Natural killer cell (primary cell): ENCODE measurements around the gene AGGF1. TPM values are rescaled to one million over a fixed set of nuclear protein-coding genes. Genes with fewer than 3 reads are reported as not detected.
"Not testable (repeated sequence)": the region's sequence is repeated elsewhere in the genome, so short reads cannot be mapped to it uniquely, and the experiment has no call there.

ENCODE experiments used
- ATAC-seq, 3 donors: fragments of 150-1000 bp in 2 of 3; fragments of 200-7000 bp in 1 of 3; cut with Tn5 transposase; 1 replicate in 1 of 3; 2 replicates in 2 of 3; pipeline ENCODE4 v1.10.0; 2021; ENCODE audit warnings: mild to moderate bottlenecking in 2 of 3, moderate library complexity in 2 of 3
- DNase-seq, 2 donors: peaks; one replicate each; pipeline versions ENCODE4 v3.0.0 to v3.0.0-alpha.2; 2013 to 2021; ENCODE audit warnings: mixed read lengths in 1 of 2
- H3K27ac ChIP-seq: one replicate; pipeline ENCODE4 v1.5.1; 2013; ENCODE audit warnings: mild to moderate bottlenecking, low read length
- H3K27me3 ChIP-seq: one replicate; pipeline ENCODE4 v1.6.1; 2013; ENCODE audit warnings: low read length; ENCODE audit not compliant: control insufficient read depth, insufficient read depth
- H3K36me3 ChIP-seq: one replicate; pipeline ENCODE4 v1.6.1; 2013; ENCODE audit warnings: low read length; ENCODE audit not compliant: control insufficient read depth, insufficient read depth
- H3K4me1 ChIP-seq: one replicate; pipeline ENCODE4 v1.6.1; 2013; ENCODE audit warnings: low read length; ENCODE audit not compliant: control insufficient read depth, insufficient read depth
- H3K4me3 ChIP-seq: one replicate; pipeline ENCODE4 v1.5.1; 2013; ENCODE audit warnings: low read length
- H3K9me3 ChIP-seq: one replicate; pipeline ENCODE4 v1.6.1; 2013; ENCODE audit warnings: low read length; ENCODE audit not compliant: control insufficient read depth, insufficient read depth
- H3K27ac Mint-ChIP-seq, 2 donors: one replicate each; pipeline ENCODE4 v1.8.0; 2022; ENCODE audit warnings: mild to moderate bottlenecking in 2 of 2, mixed read lengths in 2 of 2, moderate library complexity in 1 of 2
- H3K27me3 Mint-ChIP-seq, 2 donors: one replicate each; pipeline ENCODE4 v1.8.0; 2022; ENCODE audit warnings: low read depth in 2 of 2, mixed read lengths in 2 of 2
- H3K36me3 Mint-ChIP-seq: one replicate; pipeline ENCODE4 v1.8.0; 2022; ENCODE audit warnings: mixed read lengths
- H3K4me1 Mint-ChIP-seq, 2 donors: one replicate each; pipeline ENCODE4 v1.8.0; 2022; ENCODE audit warnings: mixed read lengths in 2 of 2
- H3K4me3 Mint-ChIP-seq: one replicate; pipeline ENCODE4 v1.8.0; 2022; ENCODE audit warnings: mild to moderate bottlenecking, moderate library complexity, mixed read lengths
- H3K9me3 Mint-ChIP-seq, 2 donors: one replicate each; pipeline ENCODE4 v1.8.0; 2022; ENCODE audit warnings: mixed read lengths in 2 of 2
- WGBS: methylation state at CpG from one replicate; pipeline ENCODE4 v1.1.7; 2013; ENCODE audit warnings: missing lambda C conversion rate; ENCODE audit not compliant: insufficient coverage; 5-methylcytosine and 5-hydroxymethylcytosine counted together
- intact Hi-C: fragments of 100-400 bp; cut with micrococcal nuclease; formaldehyde crosslinking; loops from one replicate; pipeline ENCODE4 v1.14.2; 2022
- total RNA-seq, 4 donors: library from RNA; stranded (reverse); fragments of 120-200 nt in 1 of 4; gene quantifications; one replicate each; pipeline versions ENCODE4 v1.2.3 to v1.2.4, GENCODE V29; 2013 to 2022
- TF ChIP-seq, protein P1 (sequence below): fragments of 200-600 bp; IDR thresholded peaks from one replicate; pipeline ENCODE4 v1.8.0; 2022; ENCODE audit warnings: antibody characterized with exemption

AGGF1 gene
- total RNA-seq, 3 donors from 2014 or later (not counting 1 experiment from before 2014, with no cell fraction given) = 13.0 to 22.6 (median 15.0) TPM

- Histone ChIP-seq H3K36me3 (no peaks in the 10 kb centered on the region), H3K4me3 (no peak overlapping the region), H3K27me3 (no peaks in the 10 kb centered on the region), H3K27ac (no peak overlapping the region), H3K9me3 (no peaks in the 10 kb centered on the region), H3K4me1 (no peaks in the 10 kb centered on the region)
- Mint-ChIP-seq H3K36me3 (no peaks in the 10 kb centered on the region), H3K27ac (no peak overlapping the region), H3K4me1 (no peaks in the 10 kb centered on the region), H3K27me3 (peaks cover 0 to 10% of the 10 kb centered on the region in 2 donors), H3K9me3 (no peaks in the 10 kb centered on the region), H3K4me3 (no peak overlapping the region)
- ATAC-seq = no peak
- TF ChIP-seq, protein P1, sequence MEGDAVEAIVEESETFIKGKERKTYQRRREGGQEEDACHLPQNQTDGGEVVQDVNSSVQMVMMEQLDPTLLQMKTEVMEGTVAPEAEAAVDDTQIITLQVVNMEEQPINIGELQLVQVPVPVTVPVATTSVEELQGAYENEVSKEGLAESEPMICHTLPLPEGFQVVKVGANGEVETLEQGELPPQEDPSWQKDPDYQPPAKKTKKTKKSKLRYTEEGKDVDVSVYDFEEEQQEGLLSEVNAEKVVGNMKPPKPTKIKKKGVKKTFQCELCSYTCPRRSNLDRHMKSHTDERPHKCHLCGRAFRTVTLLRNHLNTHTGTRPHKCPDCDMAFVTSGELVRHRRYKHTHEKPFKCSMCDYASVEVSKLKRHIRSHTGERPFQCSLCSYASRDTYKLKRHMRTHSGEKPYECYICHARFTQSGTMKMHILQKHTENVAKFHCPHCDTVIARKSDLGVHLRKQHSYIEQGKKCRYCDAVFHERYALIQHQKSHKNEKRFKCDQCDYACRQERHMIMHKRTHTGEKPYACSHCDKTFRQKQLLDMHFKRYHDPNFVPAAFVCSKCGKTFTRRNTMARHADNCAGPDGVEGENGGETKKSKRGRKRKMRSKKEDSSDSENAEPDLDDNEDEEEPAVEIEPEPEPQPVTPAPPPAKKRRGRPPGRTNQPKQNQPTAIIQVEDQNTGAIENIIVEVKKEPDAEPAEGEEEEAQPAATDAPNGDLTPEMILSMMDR = no peak
- 92% methylated on average over 4 of the region's 4 CpGs for WGBS
- no peak for DNase-seq
- intact Hi-C loops = no loop called here
Observed at GRCh38 chr5:77101298-77101697, 71.1 kb downstream of the AGGF1 start.

- Histone ChIP-seq H3K27me3 (no peaks in the 10 kb centered on the region), H3K9me3 (no peaks in the 10 kb centered on the region), H3K27ac (no peak overlapping the region), H3K4me1 (no peaks in the 10 kb centered on the region), H3K36me3 (no peaks in the 10 kb centered on the region), H3K4me3 (no peak overlapping the region)
- no peaks in the 10 kb centered on the region for H3K4me1 Mint-ChIP-seq
- DNase-seq = no peak
- TF ChIP-seq, protein P1 = no peak
- no peak overlapping the region for H3K27ac Mint-ChIP-seq
- ATAC-seq = no peak
- intact Hi-C loops = no loop called here
- no peaks in the 10 kb centered on the region for H3K36me3 Mint-ChIP-seq
- H3K9me3 Mint-ChIP-seq = no peaks in the 10 kb centered on the region
- 85% methylated on average over 7 of the region's 7 CpGs for WGBS
- H3K4me3 Mint-ChIP-seq = no peak overlapping the region
- no peaks in the 10 kb centered on the region for H3K27me3 Mint-ChIP-seq
Observed at GRCh38 chr5:77102549-77102948, 72.3 kb downstream of the AGGF1 start.

GRCh38 chr5:77103457-77103856 lies 73.3 kb downstream of the AGGF1 start:
- Histone ChIP-seq H3K36me3 (no peaks in the 10 kb centered on the region), H3K27me3 (no peaks in the 10 kb centered on the region), H3K4me1 (no peaks in the 10 kb centered on the region), H3K4me3 (no peak overlapping the region), H3K27ac (no peak overlapping the region), H3K9me3 (no peaks in the 10 kb centered on the region)
- Mint-ChIP-seq H3K27ac (no peak overlapping the region), H3K4me1 (no peaks in the 10 kb centered on the region), H3K9me3 (no peaks in the 10 kb centered on the region), H3K27me3 (no peaks in the 10 kb centered on the region), H3K36me3 (no peaks in the 10 kb centered on the region), H3K4me3 (no peak overlapping the region)
- intact Hi-C loops = no loop called here
- no peak for DNase-seq
- no CpG with 5 or more reads among the region's 1 CpG for WGBS
- TF ChIP-seq, protein P1 = no peak
- ATAC-seq = no peak

GRCh38 chr5:77104813-77105212 lies 74.6 kb downstream of the AGGF1 start:
- Mint-ChIP-seq H3K4me1 (no peaks in the 10 kb centered on the region), H3K4me3 (no peak overlapping the region)

DNA sequence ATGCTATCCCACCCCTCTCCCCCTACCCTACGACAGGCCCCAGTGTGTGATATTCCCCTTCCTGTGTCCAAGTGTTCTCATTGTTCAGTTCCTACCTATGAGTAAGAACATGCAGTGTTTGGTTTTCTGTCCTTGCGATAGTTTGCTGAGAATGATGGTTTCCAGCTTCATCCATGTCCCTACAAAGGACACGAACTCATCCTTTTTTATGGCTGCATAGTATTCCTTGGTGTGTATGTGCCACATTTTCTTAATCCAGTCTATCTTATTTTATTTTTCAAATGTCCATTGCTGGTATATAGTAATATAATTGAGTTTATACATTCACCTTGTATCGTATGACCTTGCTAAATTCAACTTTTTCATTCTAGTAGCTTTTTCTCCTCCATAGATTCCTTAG lies 76.8 kb downstream of the AGGF1 start:
- H3K4me1 Mint-ChIP-seq, H3K27ac ChIP-seq, H3K4me3 ChIP-seq, DNase-seq, intact Hi-C loops, H3K27ac Mint-ChIP-seq, ATAC-seq, H3K36me3 ChIP-seq, H3K27me3 Mint-ChIP-seq, H3K36me3 Mint-ChIP-seq, H3K9me3 Mint-ChIP-seq, H3K27me3 ChIP-seq, H3K9me3 ChIP-seq, H3K4me3 Mint-ChIP-seq, H3K4me1 ChIP-seq: not testable (repeated sequence)
- WGBS = 100% methylated on average over 1 of the region's 4 CpGs

More at GRCh38 chr5:77104813-77105212, 74.6 kb downstream of the AGGF1 start:
- intact Hi-C loops = no loop called here
- no peaks in the 10 kb centered on the region for H3K27me3 Mint-ChIP-seq
- H3K36me3 Mint-ChIP-seq = no peaks in the 10 kb centered on the region
- H3K9me3 Mint-ChIP-seq = no peaks in the 10 kb centered on the region
- H3K9me3 ChIP-seq = no peaks in the 10 kb centered on the region
- H3K4me3 ChIP-seq = no peak overlapping the region
- ATAC-seq = no peak
- H3K4me1 ChIP-seq = no peaks in the 10 kb centered on the region
- H3K36me3 ChIP-seq = no peaks in the 10 kb centered on the region
- no peaks in the 10 kb centered on the region for H3K27me3 ChIP-seq
- DNase-seq = no peak
- no peak overlapping the region for H3K27ac ChIP-seq
- no peak overlapping the region for H3K27ac Mint-ChIP-seq
- TF ChIP-seq, protein P1 = no peak
